CD4-positive, alpha-beta T cell (primary cell): ENCODE results near the gene BAG2. TPM values are rescaled to one million over a fixed set of nuclear protein-coding genes. Genes with fewer than 3 reads are reported as not detected.

ENCODE experiments used
- ATAC-seq: fragments of 200-7000 bp; cut with Tn5 transposase; one replicate; pipeline ENCODE4 v1.10.0; 2022; ENCODE audit warnings: mild to moderate bottlenecking; ENCODE audit not compliant: poor library complexity
- CTCF ChIA-PET: fragments of 350-600 bp; sonication (Branson Sonifier 250); formaldehyde crosslinking; loops from one replicate; lab custom pipeline; 2021; ENCODE audit warnings: antibody characterized with exemption, inconsistent platforms; lab: Charles Lee
- POLR2A ChIA-PET: fragments of 350-600 bp; sonication (Branson Sonifier 250); formaldehyde crosslinking; loops from one replicate; lab custom pipeline; 2021; ENCODE audit warnings: antibody characterized with exemption, inconsistent platforms; lab: Charles Lee
- DNase-seq, 14 experiments: peaks; one replicate each; pipeline ENCODE4 v3.0.0-alpha.2; 2013 to 2020; ENCODE audit warnings: mixed read lengths in 2 of 14
- H3K27ac ChIP-seq, 2 donors: one replicate each; pipeline versions ENCODE4 v1.5.1 to v1.7.0; 2013; ENCODE audit warnings: low read length in 2 of 2, low read depth in 1 of 2, mild to moderate bottlenecking in 1 of 2
- H3K27me3 ChIP-seq, 2 experiments: 1 replicate in 1 of 2; 2 replicates in 1 of 2; pipeline versions ENCODE4 v1.6.1 to v1.7.0; 2013; ENCODE audit warnings: low read length in 2 of 2, control low read depth in 1 of 2, mild to moderate bottlenecking in 1 of 2, moderate library complexity in 1 of 2; ENCODE audit not compliant: insufficient read depth in 2 of 2, control insufficient read depth in 1 of 2
- H3K36me3 ChIP-seq: one replicate; pipeline ENCODE4 v1.6.1; 2013; ENCODE audit warnings: low read length, control low read depth; ENCODE audit not compliant: insufficient read depth
- H3K4me1 ChIP-seq: one replicate; pipeline ENCODE4 v1.6.1; 2013; ENCODE audit warnings: low read length, control low read depth; ENCODE audit not compliant: insufficient read depth
- H3K4me3 ChIP-seq: one replicate; pipeline ENCODE4 v1.5.1; 2013; ENCODE audit warnings: mild to moderate bottlenecking, low read length, moderate library complexity
- H3K9me3 ChIP-seq, 2 experiments: 1 replicate in 1 of 2; 2 replicates in 1 of 2; pipeline versions ENCODE4 v1.6.1 to v1.7.0; 2013; ENCODE audit warnings: low read length in 2 of 2, mild to moderate bottlenecking in 2 of 2, control low read depth in 1 of 2, moderate library complexity in 1 of 2; ENCODE audit not compliant: control insufficient read depth in 1 of 2, insufficient read depth in 1 of 2
- H3K27ac Mint-ChIP-seq: one replicate; pipeline ENCODE4 v1.8.0; 2020; ENCODE audit warnings: mixed read lengths
- H3K27me3 Mint-ChIP-seq: one replicate; pipeline ENCODE4 v1.8.0; 2021; ENCODE audit warnings: mixed read lengths
- H3K36me3 Mint-ChIP-seq: one replicate; pipeline ENCODE4 v1.8.0; 2021; ENCODE audit warnings: low read depth, mixed read lengths
- H3K4me1 Mint-ChIP-seq: one replicate; pipeline ENCODE4 v1.8.0; 2021; ENCODE audit warnings: low read depth, mixed read lengths
- H3K4me3 Mint-ChIP-seq: one replicate; pipeline ENCODE4 v1.8.0; 2020; ENCODE audit warnings: mild to moderate bottlenecking, mixed read lengths
- H3K9me3 Mint-ChIP-seq: one replicate; pipeline ENCODE4 v1.8.0; 2020; ENCODE audit warnings: mixed read lengths
- intact Hi-C, 2 experiments: fragments of 100-400 bp; cut with DNase I in 1 of 2; cut with micrococcal nuclease in 1 of 2; formaldehyde crosslinking; loops; one replicate each; pipeline versions ENCODE4 v1.15.1 to v1.9.0; 2023 to 2025; cut with DNase I, micrococcal nuclease
- total RNA-seq, 174 experiments: library from RNA in 2 of 174; stranded (reverse) in 2 of 174; gene quantifications; one replicate each; pipeline ENCODE4 v1.2.3 and lab custom pipeline; 2021 to 2026
- TF ChIP-seq, protein P1 (sequence below): fragments of 200-600 bp; IDR thresholded peaks from one replicate; pipeline ENCODE4 v1.8.0; 2022; ENCODE audit warnings: antibody characterized with exemption, mild to moderate bottlenecking

The BAG2 gene
- total RNA-seq, 2 experiments from 2014 or later, result 5.4 to 5.6 TPM

DNA sequence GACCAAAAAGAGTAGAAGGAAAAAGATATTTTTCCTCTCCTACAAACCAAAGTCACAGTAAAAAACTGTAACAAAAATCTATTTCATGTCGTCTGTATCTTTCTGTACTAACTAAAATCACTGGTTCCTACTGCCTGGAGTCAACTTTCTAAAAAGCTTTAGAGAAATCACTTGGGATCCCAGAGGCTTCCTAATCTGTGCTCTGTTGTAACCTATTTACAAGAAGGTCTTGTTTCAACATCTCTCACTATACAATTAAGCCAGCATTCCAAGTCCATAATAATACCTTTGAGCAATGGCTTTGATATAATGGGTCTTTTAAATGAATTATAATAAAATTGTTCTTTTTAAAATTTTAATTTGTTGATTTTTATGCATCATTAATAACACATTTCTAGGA, 29.6 kb downstream of the BAG2 start:
- H3K27ac Mint-ChIP-seq, result no peak overlapping the region
- no peak for ATAC-seq
- no peaks in the 10 kb centered on the region for H3K9me3 Mint-ChIP-seq
- no peak for DNase-seq
- H3K27me3 ChIP-seq, result no peaks in the 10 kb centered on the region
- intact Hi-C loops, result no loop called here
- H3K4me1 ChIP-seq, result no peaks in the 10 kb centered on the region
- no peaks in the 10 kb centered on the region for H3K36me3 ChIP-seq
- CTCF ChIA-PET, result no interaction called here
- no peaks in the 10 kb centered on the region for H3K36me3 Mint-ChIP-seq
- no peaks in the 10 kb centered on the region for H3K4me1 Mint-ChIP-seq
- H3K9me3 ChIP-seq, result no peaks in the 10 kb centered on the region
- no peaks in the 10 kb centered on the region for H3K27me3 Mint-ChIP-seq
- H3K4me3 Mint-ChIP-seq, result no peak overlapping the region
- no peak overlapping the region for H3K27ac ChIP-seq
- no peak overlapping the region for H3K4me3 ChIP-seq
- POLR2A ChIA-PET, result no interaction called here
- TF ChIP-seq, protein P1, sequence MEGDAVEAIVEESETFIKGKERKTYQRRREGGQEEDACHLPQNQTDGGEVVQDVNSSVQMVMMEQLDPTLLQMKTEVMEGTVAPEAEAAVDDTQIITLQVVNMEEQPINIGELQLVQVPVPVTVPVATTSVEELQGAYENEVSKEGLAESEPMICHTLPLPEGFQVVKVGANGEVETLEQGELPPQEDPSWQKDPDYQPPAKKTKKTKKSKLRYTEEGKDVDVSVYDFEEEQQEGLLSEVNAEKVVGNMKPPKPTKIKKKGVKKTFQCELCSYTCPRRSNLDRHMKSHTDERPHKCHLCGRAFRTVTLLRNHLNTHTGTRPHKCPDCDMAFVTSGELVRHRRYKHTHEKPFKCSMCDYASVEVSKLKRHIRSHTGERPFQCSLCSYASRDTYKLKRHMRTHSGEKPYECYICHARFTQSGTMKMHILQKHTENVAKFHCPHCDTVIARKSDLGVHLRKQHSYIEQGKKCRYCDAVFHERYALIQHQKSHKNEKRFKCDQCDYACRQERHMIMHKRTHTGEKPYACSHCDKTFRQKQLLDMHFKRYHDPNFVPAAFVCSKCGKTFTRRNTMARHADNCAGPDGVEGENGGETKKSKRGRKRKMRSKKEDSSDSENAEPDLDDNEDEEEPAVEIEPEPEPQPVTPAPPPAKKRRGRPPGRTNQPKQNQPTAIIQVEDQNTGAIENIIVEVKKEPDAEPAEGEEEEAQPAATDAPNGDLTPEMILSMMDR, result no peak

DNA sequence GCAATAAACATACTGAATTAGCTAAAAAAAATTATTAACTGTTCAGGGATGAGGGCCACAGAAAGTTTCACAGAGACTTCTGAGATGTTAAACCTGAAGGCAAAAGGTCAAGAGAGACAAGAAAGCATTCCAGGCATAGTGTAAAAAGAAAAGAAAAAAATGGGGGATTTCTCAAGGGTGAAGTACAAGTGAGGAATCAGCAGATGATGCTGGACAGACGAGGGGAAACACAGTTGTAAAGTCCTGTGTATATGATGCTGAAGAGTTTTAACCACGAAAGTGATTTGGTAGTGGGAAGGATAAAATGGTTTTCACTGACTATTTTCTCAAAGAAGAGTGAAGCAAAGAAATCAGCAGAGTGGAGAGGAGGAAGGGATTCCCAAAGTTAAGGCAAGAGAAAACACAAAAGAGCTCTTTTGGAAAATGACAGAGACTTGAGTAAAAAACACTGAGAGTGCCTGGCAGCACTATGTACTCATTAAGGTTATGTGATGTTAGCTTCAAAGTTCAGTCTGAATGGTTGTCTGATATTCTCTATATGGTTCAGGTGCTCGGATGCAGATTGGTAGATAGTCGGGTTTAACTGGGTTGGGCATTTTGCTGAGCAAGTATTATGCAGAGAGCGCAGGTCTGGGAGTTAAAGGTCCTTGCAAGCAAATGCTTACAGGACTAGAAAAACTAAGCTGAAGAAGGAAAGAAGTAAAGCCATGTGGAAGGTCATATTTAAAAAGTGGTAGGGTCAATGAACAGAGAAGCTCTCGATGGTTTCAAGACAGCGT, 33.6 kb downstream of the BAG2 start:
- H3K4me1 Mint-ChIP-seq, result no peaks in the 10 kb centered on the region
- intact Hi-C loops, result no loop called here
- H3K36me3 Mint-ChIP-seq, result no peaks in the 10 kb centered on the region
- Histone ChIP-seq H3K36me3 (no peaks in the 10 kb centered on the region), H3K27me3 (no peaks in the 10 kb centered on the region), H3K4me1 (no peaks in the 10 kb centered on the region), H3K4me3 (no peak overlapping the region), H3K27ac (no peak overlapping the region), H3K9me3 (no peaks in the 10 kb centered on the region)
- H3K4me3 Mint-ChIP-seq, result no peak overlapping the region
- no peaks in the 10 kb centered on the region for H3K27me3 Mint-ChIP-seq
- no peak for ATAC-seq
- no peak for DNase-seq
- CTCF ChIA-PET, result no interaction called here
- no peaks in the 10 kb centered on the region for H3K9me3 Mint-ChIP-seq
- no peak overlapping the region for H3K27ac Mint-ChIP-seq
- TF ChIP-seq, protein P1, result no peak
- POLR2A ChIA-PET, result interaction anchor here (1.4 kb wide), 1 partner anchor 16 kb away, joined by 4 read pairs; the partner anchor contains the start of gene RAB23

DNA sequence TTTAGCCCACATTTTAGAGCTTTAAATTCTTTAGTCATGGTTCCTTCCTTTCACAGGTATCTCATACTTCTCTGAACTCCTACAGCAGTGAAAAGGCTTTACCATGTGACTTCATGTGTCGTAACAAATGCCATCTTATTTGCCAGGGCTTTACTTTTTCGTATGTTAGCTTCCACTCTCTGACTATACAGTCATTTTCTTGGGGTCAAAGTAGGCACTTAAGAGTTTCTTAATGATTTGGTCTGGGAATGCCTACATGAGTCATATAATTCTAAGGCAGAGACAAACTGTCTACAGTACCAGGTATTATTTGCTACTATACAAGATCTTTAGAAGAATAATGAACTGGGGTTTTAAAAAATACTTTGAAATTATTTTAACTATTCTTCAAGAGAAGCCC, 35.0 kb downstream of the BAG2 start:
- ATAC-seq, result no peak
- H3K27ac ChIP-seq, result no peak overlapping the region
- Mint-ChIP-seq H3K4me3 (no peak overlapping the region), H3K9me3 (no peaks in the 10 kb centered on the region), H3K27ac (no peak overlapping the region), H3K27me3 (no peaks in the 10 kb centered on the region), H3K4me1 (no peaks in the 10 kb centered on the region), H3K36me3 (no peaks in the 10 kb centered on the region)
- CTCF ChIA-PET, result no interaction called here
- TF ChIP-seq, protein P1, result no peak
- intact Hi-C loops, result no loop called here
- no peaks in the 10 kb centered on the region for H3K4me1 ChIP-seq
- POLR2A ChIA-PET, result no interaction called here
- no peaks in the 10 kb centered on the region for H3K27me3 ChIP-seq
- no peaks in the 10 kb centered on the region for H3K36me3 ChIP-seq
- DNase-seq, result no peak
- H3K9me3 ChIP-seq, result no peaks in the 10 kb centered on the region
- H3K4me3 ChIP-seq, result no peak overlapping the region
